A549 (cell line): ENCODE results near the gene LYL1. TPM values are rescaled to one million over a fixed set of nuclear protein-coding genes. Genes with fewer than 3 reads are reported as not detected.

ENCODE experiments used
- ATAC-seq, 2 experiments: fragments of 200-7000 bp in 1 of 2; fragments of >200 bp in 1 of 2; cut with Nextera tagmentation in 1 of 2; cut with Tn5 transposase in 1 of 2; 3 replicates each; pipeline versions ENCODE4 v1.8.0 to v1.9.1; 2018 to 2020; ENCODE audit warnings: mild to moderate bottlenecking in 1 of 2, moderate library complexity in 1 of 2
- CTCF ChIA-PET: fragments of 300-600 bp; sonication (Branson Sonifier 250); formaldehyde crosslinking; extraction: SDS; loops from one replicate; lab custom pipeline; 2021; ENCODE audit warnings: antibody characterized with exemption, inconsistent platforms; lab: Yijun Ruan, JAX
- POLR2A ChIA-PET: fragments of 350-600 bp; formaldehyde crosslinking; extraction: SDS; loops from one replicate; lab custom pipeline; 2021; ENCODE audit warnings: antibody characterized with exemption, inconsistent platforms; lab: Yijun Ruan, JAX
- DNase-seq, 2 experiments: peaks; one replicate each; pipeline versions ENCODE4 v3.0.0 to v3.0.0-alpha.2; 2011 to 2016; ENCODE audit warnings: low read depth in 1 of 2, low spot score in 1 of 2
- FAIRE-seq: peaks from 2 replicates; lab custom pipeline; 2011; peaks lifted over from hg19 to GRCh38; lab: Jason Lieb, UNC
- H3K27ac ChIP-seq, 2 experiments: fragments of >200 bp; sonication (Bioruptor Twin); formaldehyde crosslinking; 3 replicates each; pipeline ENCODE4 v1.5.1; 2016 to 2017
- H3K4me1 ChIP-seq: fragments of >200 bp; sonication (Bioruptor Twin); formaldehyde crosslinking; 3 replicates; pipeline ENCODE4 v1.6.1; 2016
- H3K4me2 ChIP-seq: fragments of >200 bp; sonication (Bioruptor Twin); formaldehyde crosslinking; 3 replicates; pipeline ENCODE4 v1.6.1; 2016
- H3K4me3 ChIP-seq: fragments of >200 bp; sonication (Bioruptor Twin); formaldehyde crosslinking; 3 replicates; pipeline ENCODE4 v1.5.1; 2016
- H3K9me3 ChIP-seq: fragments of >200 bp; sonication (Bioruptor Twin); formaldehyde crosslinking; 3 replicates; pipeline ENCODE4 v1.6.1; 2016
- BHLHE40 ChIP-seq: IDR thresholded peaks from 2 replicates; pipeline ENCODE4 v1.6.1; 2012; ENCODE audit warnings: low read depth, low read length, inconsistent platforms
- CBX2 ChIP-seq: fragments of 200-600 bp; sonication (generic); IDR thresholded peaks from 2 replicates; pipeline ENCODE4 v1.6.1; 2016; ENCODE audit warnings: low read depth, mild to moderate bottlenecking, borderline replicate concordance
- CBX8 ChIP-seq: fragments of 200-600 bp; sonication (generic); IDR thresholded peaks from 2 replicates; pipeline ENCODE4 v1.6.1; 2016
- CEBPB ChIP-seq, 2 experiments: fragments of >200 bp in 1 of 2; sonication (Bioruptor Twin) in 1 of 2; formaldehyde crosslinking in 1 of 2; IDR thresholded peaks; 2 replicates each; pipeline ENCODE4 v1.6.1; 2012 to 2016
- CHD2 ChIP-seq: fragments of 150-350 bp; IDR thresholded peaks from 2 replicates; pipeline ENCODE4 v1.6.1; 2014; ENCODE audit warnings: low read length; ENCODE audit not compliant: partially characterized antibody
- CHD4 ChIP-seq: fragments of 200-600 bp; sonication (generic); IDR thresholded peaks from 2 replicates; pipeline ENCODE4 v1.6.1; 2016; ENCODE audit warnings: antibody characterized with exemption, mild to moderate bottlenecking, borderline replicate concordance
- CTCF ChIP-seq: fragments of >200 bp; sonication (Bioruptor Twin); formaldehyde crosslinking; IDR thresholded peaks from 3 replicates; pipeline ENCODE4 v1.5.1; 2016
- EHF ChIP-seq: fragments of 250-450 bp; sonication (Bioruptor Pico); IDR thresholded peaks from 2 replicates; pipeline ENCODE4 v1.5.0; 2020; ENCODE audit warnings: mild to moderate bottlenecking
- EHMT2 ChIP-seq: fragments of 200-600 bp; sonication (generic); IDR thresholded peaks from 2 replicates; pipeline ENCODE4 v1.6.1; 2016; ENCODE audit warnings: antibody characterized with exemption, low read depth, mild to moderate bottlenecking, moderate library complexity
- EP300 ChIP-seq, 2 experiments: fragments of >200 bp; sonication (Bioruptor Twin); formaldehyde crosslinking; IDR thresholded peaks; 2 replicates in 1 of 2; 3 replicates in 1 of 2; pipeline ENCODE4 v1.6.1; 2016 to 2017
- FOSB ChIP-seq: fragments of 250-450 bp; sonication (Bioruptor Pico); IDR thresholded peaks from 2 replicates; pipeline ENCODE4 v1.5.0; 2020; ENCODE audit warnings: mild to moderate bottlenecking, moderate library complexity
- GATA3 ChIP-seq: IDR thresholded peaks from 2 replicates; pipeline ENCODE4 v1.6.1; 2012; ENCODE audit warnings: borderline replicate concordance
- HDAC2 ChIP-seq: fragments of 200-600 bp; sonication (generic); IDR thresholded peaks from 2 replicates; pipeline ENCODE4 v1.6.1; 2016
- HOXA7 ChIP-seq: fragments of 250-450 bp; sonication (Bioruptor Pico); IDR thresholded peaks from 2 replicates; pipeline ENCODE4 v1.5.0; 2020; ENCODE audit warnings: mild to moderate bottlenecking, moderate library complexity
- HOXB13 ChIP-seq: fragments of 250-450 bp; sonication (Bioruptor Pico); IDR thresholded peaks from 2 replicates; pipeline ENCODE4 v1.5.0; 2020; ENCODE audit warnings: low read depth, mild to moderate bottlenecking, moderate library complexity
- KDM1A ChIP-seq: fragments of 200-600 bp; sonication (generic); IDR thresholded peaks from 2 replicates; pipeline ENCODE4 v1.6.1; 2016; ENCODE audit warnings: low read depth, mild to moderate bottlenecking
- NFE2L2 ChIP-seq: fragments of 150-350 bp; conservative IDR thresholded peaks from 2 replicates; pipeline ENCODE4 v1.6.1; 2014; ENCODE audit warnings: low read length
- NPAS2 ChIP-seq: fragments of 250-450 bp; sonication (Bioruptor Pico); IDR thresholded peaks from 2 replicates; pipeline ENCODE4 v1.8.0; 2022; ENCODE audit warnings: mild to moderate bottlenecking, moderate library complexity, borderline replicate concordance
- POLR2A ChIP-seq: IDR thresholded peaks from 2 replicates; pipeline ENCODE4 v1.6.1; 2012; ENCODE audit warnings: mild to moderate bottlenecking, low read length
- RAD21 ChIP-seq, 2 experiments: fragments of >200 bp in 1 of 2; sonication (Bioruptor Twin) in 1 of 2; formaldehyde crosslinking in 1 of 2; IDR thresholded peaks in 1 of 2; conservative IDR thresholded peaks in 1 of 2; 2 replicates in 1 of 2; 3 replicates in 1 of 2; pipeline ENCODE4 v1.6.1; 2012 to 2018; ENCODE audit warnings: inconsistent platforms in 1 of 2
- RCOR1 ChIP-seq: fragments of 150-350 bp; IDR thresholded peaks from 2 replicates; pipeline ENCODE4 v1.6.1; 2014; ENCODE audit warnings: antibody characterized with exemption, low read length, low read depth
- RNF2 ChIP-seq: fragments of 200-600 bp; sonication (generic); IDR thresholded peaks from 2 replicates; pipeline ENCODE4 v1.6.1; 2016; ENCODE audit warnings: low read depth, mild to moderate bottlenecking, antibody characterized with exemption, moderate library complexity, borderline replicate concordance
- SMC3 ChIP-seq: fragments of >200 bp; sonication (Bioruptor Twin); formaldehyde crosslinking; IDR thresholded peaks from 3 replicates; pipeline ENCODE4 v1.6.1; 2018; ENCODE audit warnings: inconsistent platforms
- SREBF2 ChIP-seq: fragments of 450-650 bp; IDR thresholded peaks from 2 replicates; pipeline ENCODE4 v1.6.1; 2014; ENCODE audit warnings: mild to moderate bottlenecking, moderate library complexity
- ZNF302 ChIP-seq: fragments of 250-450 bp; sonication (Bioruptor Pico); IDR thresholded peaks from 2 replicates; pipeline ENCODE4 v1.9.0; 2021; ENCODE audit warnings: inconsistent platforms, mild to moderate bottlenecking, moderate library complexity
- WGBS: methylation state at CpG from one replicate; pipeline ENCODE4 v1.1.6; 2017; ENCODE audit errors: missing lambda C conversion rate; 5-methylcytosine and 5-hydroxymethylcytosine counted together
- polyA plus RNA-seq, 4 experiments: library from polyadenylated mRNA; depleted of rRNA in 3 of 4; stranded (reverse); fragments of >200 nt; fragmentation: RNase III in 1 of 4; extraction: RNeasy Plus Mini Kit Qiagen cat#74134 plus additional on column Dnase treatment in 1 of 4; gene quantifications; 2 replicates in 3 of 4; 3 replicates in 1 of 4; pipeline ENCODE4 v1.2.3, GENCODE V29; 2011 to 2017
- TF ChIP-seq, protein P1 (sequence below): fragments of 150-350 bp; IDR thresholded peaks from 2 replicates; pipeline ENCODE4 v1.6.1; 2014; ENCODE audit warnings: low read depth, mild to moderate bottlenecking, low read length
- TF ChIP-seq, protein P2 (sequence below): fragments of 250-450 bp; sonication (Bioruptor Pico); IDR thresholded peaks from 2 replicates; pipeline ENCODE4 v1.5.0; 2021; ENCODE audit warnings: mild to moderate bottlenecking, moderate library complexity, borderline replicate concordance
- TF ChIP-seq, protein P3 (sequence below): IDR thresholded peaks from 2 replicates; pipeline ENCODE4 v1.6.1; 2012
- TF ChIP-seq, protein P4 (sequence below): IDR thresholded peaks from 2 replicates; pipeline ENCODE4 v1.6.1; 2012

The LYL1 gene
- polyA plus RNA-seq, 2 of the 4 experiments (the other 2 are of a cell fraction): 0.26 to 0.39 TPM

DNA sequence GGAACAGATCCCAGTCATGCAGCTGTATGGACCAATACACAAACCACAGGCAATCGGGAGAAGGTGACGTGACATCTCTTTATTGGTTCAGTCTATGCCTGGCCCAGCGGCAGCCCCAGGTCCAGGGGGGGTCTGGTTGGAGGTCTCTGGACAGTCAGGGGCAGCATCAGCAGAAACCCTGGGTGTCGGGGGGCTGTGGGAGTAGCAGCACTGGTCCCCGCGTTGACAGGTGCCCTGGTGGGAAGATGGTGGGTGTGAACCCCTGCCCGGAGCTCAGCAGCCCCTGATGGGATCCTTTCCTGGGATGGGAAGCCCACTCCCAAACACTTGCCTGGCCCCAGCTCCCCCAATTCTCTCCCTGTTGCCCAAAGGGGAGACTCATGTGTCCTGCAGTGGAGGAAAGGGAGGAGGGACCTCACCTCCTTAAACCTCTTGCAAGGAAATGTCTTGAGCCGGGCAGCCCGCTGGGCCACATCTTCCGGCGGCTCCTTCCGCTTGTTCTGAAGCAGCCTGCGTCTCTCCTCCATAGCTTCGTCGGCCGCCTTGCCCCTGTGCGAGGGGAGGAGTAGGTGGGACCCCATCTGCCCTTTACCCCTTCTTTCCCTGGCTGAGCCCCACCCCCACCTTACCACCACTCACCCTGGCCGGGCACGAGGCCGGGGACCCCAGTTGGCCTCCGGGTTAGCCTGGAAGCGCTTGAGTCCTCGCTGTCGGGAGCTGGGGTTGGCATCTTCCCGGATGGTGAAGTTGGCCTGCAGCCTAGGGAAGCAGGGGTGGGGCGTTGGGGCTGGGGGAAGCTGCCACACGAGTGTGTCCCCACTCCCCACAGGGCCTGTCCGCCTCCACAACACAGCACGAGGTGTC lies 2.4 kb upstream of the LYL1 start:
- no peak overlapping the region for H3K4me3 ChIP-seq
- 92% methylated on average over 19 of the region's 29 CpGs for WGBS
- FAIRE-seq (no peak), ATAC-seq (no peak), DNase-seq (no peak)
- TF ChIP-seq, protein P1, sequence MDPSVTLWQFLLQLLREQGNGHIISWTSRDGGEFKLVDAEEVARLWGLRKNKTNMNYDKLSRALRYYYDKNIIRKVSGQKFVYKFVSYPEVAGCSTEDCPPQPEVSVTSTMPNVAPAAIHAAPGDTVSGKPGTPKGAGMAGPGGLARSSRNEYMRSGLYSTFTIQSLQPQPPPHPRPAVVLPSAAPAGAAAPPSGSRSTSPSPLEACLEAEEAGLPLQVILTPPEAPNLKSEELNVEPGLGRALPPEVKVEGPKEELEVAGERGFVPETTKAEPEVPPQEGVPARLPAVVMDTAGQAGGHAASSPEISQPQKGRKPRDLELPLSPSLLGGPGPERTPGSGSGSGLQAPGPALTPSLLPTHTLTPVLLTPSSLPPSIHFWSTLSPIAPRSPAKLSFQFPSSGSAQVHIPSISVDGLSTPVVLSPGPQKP: no peak
- no peak for TF ChIP-seq HOXB13
- TF ChIP-seq RCOR1: no peak
- TF ChIP-seq GATA3: no peak
- no peak for TF ChIP-seq HDAC2
- no peak for TF ChIP-seq FOSB (CRISPR knock-in tag)
- TF ChIP-seq, protein P2, sequence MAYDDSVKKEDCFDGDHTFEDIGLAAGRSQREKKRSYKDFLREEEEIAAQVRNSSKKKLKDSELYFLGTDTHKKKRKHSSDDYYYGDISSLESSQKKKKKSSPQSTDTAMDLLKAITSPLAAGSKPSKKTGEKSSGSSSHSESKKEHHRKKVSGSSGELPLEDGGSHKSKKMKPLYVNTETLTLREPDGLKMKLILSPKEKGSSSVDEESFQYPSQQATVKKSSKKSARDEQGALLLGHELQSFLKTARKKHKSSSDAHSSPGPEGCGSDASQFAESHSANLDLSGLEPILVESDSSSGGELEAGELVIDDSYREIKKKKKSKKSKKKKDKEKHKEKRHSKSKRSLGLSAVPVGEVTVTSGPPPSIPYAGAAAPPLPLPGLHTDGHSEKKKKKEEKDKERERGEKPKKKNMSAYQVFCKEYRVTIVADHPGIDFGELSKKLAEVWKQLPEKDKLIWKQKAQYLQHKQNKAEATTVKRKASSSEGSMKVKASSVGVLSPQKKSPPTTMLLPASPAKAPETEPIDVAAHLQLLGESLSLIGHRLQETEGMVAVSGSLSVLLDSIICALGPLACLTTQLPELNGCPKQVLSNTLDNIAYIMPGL: no peak
- no peak for TF ChIP-seq SREBF2
- TF ChIP-seq POLR2A: no peak
- TF ChIP-seq, protein P3, sequence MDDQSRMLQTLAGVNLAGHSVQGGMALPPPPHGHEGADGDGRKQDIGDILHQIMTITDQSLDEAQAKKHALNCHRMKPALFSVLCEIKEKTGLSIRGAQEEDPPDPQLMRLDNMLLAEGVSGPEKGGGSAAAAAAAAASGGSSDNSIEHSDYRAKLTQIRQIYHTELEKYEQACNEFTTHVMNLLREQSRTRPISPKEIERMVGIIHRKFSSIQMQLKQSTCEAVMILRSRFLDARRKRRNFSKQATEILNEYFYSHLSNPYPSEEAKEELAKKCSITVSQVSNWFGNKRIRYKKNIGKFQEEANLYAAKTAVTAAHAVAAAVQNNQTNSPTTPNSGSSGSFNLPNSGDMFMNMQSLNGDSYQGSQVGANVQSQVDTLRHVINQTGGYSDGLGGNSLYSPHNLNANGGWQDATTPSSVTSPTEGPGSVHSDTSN: no peak
- TF ChIP-seq CTCF: no peak
- TF ChIP-seq CHD2: no peak
- no peak for TF ChIP-seq BHLHE40
- TF ChIP-seq EP300 (IDR thresholded peaks at IDR 0.05): no peak
- no peak for TF ChIP-seq EHF
- TF ChIP-seq CBX2: no peak
- no peak for TF ChIP-seq CEBPB (IDR thresholded peaks at IDR 0.05)
- TF ChIP-seq, protein P4, sequence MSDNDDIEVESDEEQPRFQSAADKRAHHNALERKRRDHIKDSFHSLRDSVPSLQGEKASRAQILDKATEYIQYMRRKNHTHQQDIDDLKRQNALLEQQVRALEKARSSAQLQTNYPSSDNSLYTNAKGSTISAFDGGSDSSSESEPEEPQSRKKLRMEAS: no peak
- TF ChIP-seq EHMT2: no peak
- TF ChIP-seq RNF2: no peak
- H3K9me3 ChIP-seq: no peaks in the 10 kb centered on the region
- H3K4me1 ChIP-seq: no peaks in the 10 kb centered on the region
- POLR2A ChIA-PET: no interaction called here
- CTCF ChIA-PET: interaction anchor here (1.0 to 3.9 kb wide), 9 partner anchors 9 to 140 kb away, joined by 3 to 23 read pairs (median 5); partner anchors contain the start of gene DAND5
- H3K4me2 ChIP-seq: no peak overlapping the region
- no peak overlapping the region for H3K27ac ChIP-seq

GRCh38 chr19:13104360-13104847 lies 1.7 kb upstream of the LYL1 start:
- DNase-seq (peak in 1 of 2 experiments; percentile 31), ATAC-seq (peak in 1 of 2 experiments; percentile 59; a peak in 3 of 6 replicates), FAIRE-seq (no peak)
- H3K9me3 ChIP-seq: no peaks in the 10 kb centered on the region
- CTCF ChIA-PET: interaction anchor here (1.0 to 3.9 kb wide), 7 partner anchors 8 to 136 kb away, joined by 3 to 23 read pairs (median 5); partner anchors contain the start of gene DAND5
- H3K4me1 ChIP-seq: no peaks in the 10 kb centered on the region
- WGBS: 69% methylated on average over 22 of the region's 33 CpGs
- POLR2A ChIA-PET: no interaction called here
- H3K4me3 ChIP-seq: no peak overlapping the region
- no peak overlapping the region for H3K27ac ChIP-seq
- H3K4me2 ChIP-seq: no peak overlapping the region
- TF ChIP-seq CHD2: no peak
- TF ChIP-seq NFE2L2: no peak
- no peak for TF ChIP-seq BHLHE40
- TF ChIP-seq CBX2: no peak
- no peak for TF ChIP-seq KDM1A
- TF ChIP-seq HOXA7: no peak
- peak; percentile 35; the same call in 2 of the 3 replicates for TF ChIP-seq SMC3
- no peak for TF ChIP-seq CBX8
- TF ChIP-seq ZNF302 (CRISPR knock-in tag): no peak
- TF ChIP-seq CHD4: no peak
- peak in 1 of 2 experiments; percentile 6; a peak in 1 of 5 replicates for TF ChIP-seq RAD21 (conservative IDR thresholded peaks at IDR 0.05 in 1 of 2, IDR thresholded peaks at IDR 0.05 in 1 of 2)
- no peak for TF ChIP-seq NPAS2 (CRISPR knock-in tag)
- TF ChIP-seq, protein P3: no peak
